CD4-positive, alpha-beta memory T cell (primary cell): ENCODE results near the gene CRKL. TPM values are rescaled to one million over a fixed set of nuclear protein-coding genes. Genes with fewer than 3 reads are reported as not detected.
"Not testable (repeated sequence)": the region's sequence is repeated elsewhere in the genome, so short reads cannot be mapped to it uniquely, and the experiment has no call there.

ENCODE experiments used
- CTCF ChIA-PET: fragments of 350-600 bp; sonication (Branson Sonifier 250); formaldehyde crosslinking; loops from one replicate; lab custom pipeline; 2021; ENCODE audit warnings: inconsistent platforms; ENCODE audit not compliant: partially characterized antibody; lab: Charles Lee
- POLR2A ChIA-PET: fragments of 350-600 bp; sonication (Branson Sonifier 250); formaldehyde crosslinking; loops from one replicate; lab custom pipeline; 2021; ENCODE audit not compliant: partially characterized antibody; lab: Charles Lee
- DNase-seq, 5 donors: peaks; one replicate each; pipeline versions ENCODE4 v3.0.0 to v3.0.0-alpha.2; 2020 to 2022; ENCODE audit warnings: mixed read lengths in 1 of 5
- H3K27ac ChIP-seq: one replicate; pipeline ENCODE4 v1.7.0; 2013; ENCODE audit warnings: low read depth, low read length
- H3K27me3 ChIP-seq: 2 replicates; pipeline ENCODE4 v1.7.0; 2013; ENCODE audit warnings: mild to moderate bottlenecking, low read length, moderate library complexity; ENCODE audit not compliant: insufficient read depth
- H3K36me3 ChIP-seq: 2 replicates; pipeline ENCODE4 v1.7.0; 2013; ENCODE audit warnings: mild to moderate bottlenecking, low read length, moderate library complexity; ENCODE audit not compliant: insufficient read depth
- H3K4me1 ChIP-seq: 2 replicates; pipeline ENCODE4 v1.7.0; 2013; ENCODE audit warnings: mild to moderate bottlenecking, low read length, moderate library complexity; ENCODE audit not compliant: insufficient read depth
- H3K4me3 ChIP-seq, 2 donors: one replicate each; pipeline ENCODE4 v1.7.0; 2013; ENCODE audit warnings: low read length in 2 of 2, mild to moderate bottlenecking in 1 of 2
- H3K9me3 ChIP-seq, 2 donors: one replicate each; pipeline ENCODE4 v1.7.0; 2013; ENCODE audit warnings: low read length in 2 of 2, control low read depth in 1 of 2; ENCODE audit not compliant: control insufficient read depth in 1 of 2
- H3K27ac Mint-ChIP-seq, 7 donors: one replicate each; pipeline ENCODE4 v1.8.0; 2020 to 2021; ENCODE audit warnings: mixed read lengths in 7 of 7, mild to moderate bottlenecking in 6 of 7, inconsistent platforms in 3 of 7, moderate library complexity in 3 of 7
- H3K27me3 Mint-ChIP-seq, 2 donors: one replicate each; pipeline ENCODE4 v1.8.0; 2020 to 2021; ENCODE audit warnings: mixed read lengths in 2 of 2
- H3K36me3 Mint-ChIP-seq, 2 donors: one replicate each; pipeline ENCODE4 v1.8.0; 2020 to 2021; ENCODE audit warnings: mixed read lengths in 2 of 2, inconsistent platforms in 1 of 2, mild to moderate bottlenecking in 1 of 2
- H3K4me1 Mint-ChIP-seq, 4 donors: one replicate each; pipeline ENCODE4 v1.8.0; 2020 to 2021; ENCODE audit warnings: mixed read lengths in 4 of 4, mild to moderate bottlenecking in 1 of 4
- H3K4me3 Mint-ChIP-seq, 8 donors: one replicate each; pipeline ENCODE4 v1.8.0; 2020 to 2021; ENCODE audit warnings: mixed read lengths in 8 of 8, mild to moderate bottlenecking in 7 of 8, moderate library complexity in 6 of 8, inconsistent platforms in 3 of 8
- H3K9me3 Mint-ChIP-seq, 8 donors: one replicate each; pipeline ENCODE4 v1.8.0; 2020 to 2021; ENCODE audit warnings: mixed read lengths in 8 of 8, mild to moderate bottlenecking in 5 of 8, inconsistent platforms in 3 of 8, moderate library complexity in 1 of 8
- intact Hi-C: fragments of 100-400 bp; cut with micrococcal nuclease; formaldehyde crosslinking; loops from one replicate; pipeline ENCODE4 v1.15.1; 2023
- polyA plus RNA-seq, 2 donors: library from polyadenylated mRNA; unstranded; fragments of 300-500 nt; fragmentation: Illumina TruSeq; gene quantifications; one replicate each; pipeline ENCODE4 v1.2.3, GENCODE V29; 2021
- total RNA-seq, 2 experiments: library from RNA; stranded (reverse); gene quantifications; one replicate each; pipeline ENCODE4 v1.2.3, GENCODE V29; 2021

CRKL gene
- total and polyA plus RNA-seq, 4 experiments from 2014 or later = 39.9 to 86.5 (median 68.2) TPM

DNA sequence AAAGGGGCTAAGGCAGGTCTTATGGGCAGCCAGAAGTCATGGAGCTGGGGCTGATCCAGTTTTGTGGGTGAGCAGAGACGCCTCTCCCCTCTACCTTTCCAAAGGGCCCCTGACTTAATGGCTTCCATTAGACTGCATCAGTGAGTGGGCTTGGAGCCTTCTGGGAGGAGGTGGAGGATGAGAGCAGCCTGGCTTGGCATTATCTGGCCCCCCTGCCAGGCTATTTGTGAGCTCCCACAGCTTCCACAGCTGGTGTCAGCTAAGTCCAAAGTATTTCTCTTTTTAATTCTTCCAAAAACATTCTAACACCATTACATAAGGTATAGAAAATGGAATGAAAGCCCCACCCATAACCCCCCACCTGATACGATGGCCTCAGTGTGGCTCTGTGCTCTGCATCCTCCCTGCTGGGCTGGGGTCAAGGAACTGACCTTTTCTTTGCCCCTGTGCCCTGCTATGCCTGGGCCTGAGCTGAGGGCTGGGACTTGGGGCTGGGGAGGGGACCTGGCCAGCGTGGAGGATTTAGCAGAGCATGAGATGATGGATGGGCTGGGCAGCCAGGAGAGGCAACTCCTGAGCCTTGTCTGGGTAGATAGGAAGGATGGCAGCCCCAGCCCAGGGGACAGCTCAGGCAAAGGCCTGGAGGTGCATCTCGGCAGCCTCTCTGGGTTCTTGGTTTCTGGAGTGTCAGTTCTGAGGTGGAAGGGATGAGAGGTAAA lies 53.9 kb downstream of the CRKL start:
- intact Hi-C loops = no loop called here
- Histone ChIP-seq H3K4me3 (no peak overlapping the region), H3K9me3 (no peaks in the 10 kb centered on the region), H3K27me3 (no peaks in the 10 kb centered on the region), H3K36me3 (no peaks in the 10 kb centered on the region), H3K4me1 (no peaks in the 10 kb centered on the region), H3K27ac (no peak overlapping the region)
- peak overlapping the region in 4 of 7 donors; percentile 13 to 66 (median 32) for H3K27ac Mint-ChIP-seq
- no peak overlapping the region for H3K4me3 Mint-ChIP-seq
- ChIA-PET POLR2A (interaction anchor here (1.5 kb wide), 1 partner anchor 11 kb away, joined by 4 read pairs; the partner anchor contains the start of gene LZTR1), CTCF (interaction anchor here (1.8 kb wide), 1 partner anchor 10 kb away, joined by 6 read pairs; no protein-coding TSS in a partner anchor)
- no peaks in the 10 kb centered on the region for H3K36me3 Mint-ChIP-seq
- H3K4me1 Mint-ChIP-seq = peaks cover 0 to 5% (median 0%) of the 10 kb centered on the region in 4 donors
- no peaks in the 10 kb centered on the region for H3K27me3 Mint-ChIP-seq
- no peaks in the 10 kb centered on the region for H3K9me3 Mint-ChIP-seq
- DNase-seq = no peak

DNA sequence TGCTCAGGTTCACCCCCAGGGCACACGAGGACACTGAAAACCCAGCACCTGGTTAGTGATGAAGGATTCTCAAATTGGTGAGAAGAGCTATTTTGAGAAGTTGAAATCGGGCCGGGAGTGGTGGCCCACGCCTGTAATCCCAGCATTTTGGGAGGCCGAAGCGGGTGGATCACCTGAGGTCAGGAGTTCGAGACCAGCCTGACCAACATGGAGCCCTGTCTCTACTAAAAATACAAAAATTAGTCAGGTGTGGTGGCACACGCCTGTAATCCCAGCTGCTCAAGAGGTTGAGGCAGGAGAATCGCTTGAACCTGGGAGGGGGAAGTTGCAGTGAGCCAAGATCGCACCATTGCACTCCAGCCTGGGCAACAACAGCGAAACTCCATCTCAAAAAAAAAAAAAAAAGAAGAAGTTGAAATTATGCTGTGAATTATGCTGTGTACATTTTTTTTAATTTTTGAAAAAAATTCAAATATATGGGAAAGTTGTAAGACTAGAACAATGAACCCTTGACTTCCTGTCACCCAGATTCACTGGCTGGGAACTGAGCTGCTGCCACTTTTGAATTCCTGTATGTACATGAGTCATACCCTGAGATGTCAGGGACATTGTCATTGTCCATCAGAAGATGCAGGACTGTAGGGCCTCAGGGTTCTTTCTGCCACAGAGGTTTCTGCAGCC lies 54.9 kb downstream of the CRKL start:
- H3K4me3 ChIP-seq, H3K27ac ChIP-seq, H3K27me3 Mint-ChIP-seq, H3K4me1 Mint-ChIP-seq, H3K4me3 Mint-ChIP-seq, H3K4me1 ChIP-seq, H3K36me3 ChIP-seq, H3K27me3 ChIP-seq, intact Hi-C loops, H3K27ac Mint-ChIP-seq, H3K36me3 Mint-ChIP-seq, H3K9me3 ChIP-seq, DNase-seq, H3K9me3 Mint-ChIP-seq: not testable (repeated sequence)
- ChIA-PET POLR2A (interaction anchor here (1.5 kb wide), 1 partner anchor 10 kb away, joined by 4 read pairs; the partner anchor contains the start of gene LZTR1), CTCF (interaction anchor here (0.7 to 1.8 kb wide), 2 partner anchors 11 to 13 kb away, joined by 3 to 6 read pairs; no protein-coding TSS in a partner anchor)

- DNase-seq = no peak
- CTCF ChIA-PET = interaction anchor here (0.7 to 1.8 kb wide), 2 partner anchors 12 to 14 kb away, joined by 3 to 6 read pairs; no protein-coding TSS in a partner anchor
- Mint-ChIP-seq H3K27ac (no peak overlapping the region), H3K27me3 (no peaks in the 10 kb centered on the region), H3K36me3 (no peaks in the 10 kb centered on the region), H3K4me3 (no peak overlapping the region), H3K9me3 (peaks cover 0 to 4% (median 0%) of the 10 kb centered on the region in 8 donors), H3K4me1 (peaks cover 0 to 5% (median 0%) of the 10 kb centered on the region in 4 donors)
- H3K27me3 ChIP-seq = no peaks in the 10 kb centered on the region
- no peak overlapping the region for H3K4me3 ChIP-seq
- H3K36me3 ChIP-seq = no peaks in the 10 kb centered on the region
- no peak overlapping the region for H3K27ac ChIP-seq
- intact Hi-C loops = no loop called here
- H3K9me3 ChIP-seq = no peaks in the 10 kb centered on the region
- H3K4me1 ChIP-seq = no peaks in the 10 kb centered on the region
- POLR2A ChIA-PET = no interaction called here
These were observed 55.8 kb downstream of the CRKL start for GRCh38 chr22:20972933-20973577.

GRCh38 chr22:20973634-20974286 lies 56.6 kb downstream of the CRKL start:
- H3K27me3 Mint-ChIP-seq = no peaks in the 10 kb centered on the region
- Histone ChIP-seq H3K9me3 (peaks cover 0 to 6% of the 10 kb centered on the region in 2 donors), H3K4me3 (no peak overlapping the region), H3K27me3 (no peaks in the 10 kb centered on the region), H3K4me1 (no peaks in the 10 kb centered on the region), H3K36me3 (no peaks in the 10 kb centered on the region), H3K27ac (no peak overlapping the region)
- H3K4me1 Mint-ChIP-seq = peaks cover 0 to 5% (median under 1%) of the 10 kb centered on the region in 4 donors
- intact Hi-C loops = no loop called here
- ChIA-PET POLR2A (interaction anchor here (0.7 to 1.0 kb wide), 2 partner anchors 15 to 55 kb away, joined by 3 to 4 read pairs; no protein-coding TSS in a partner anchor), CTCF (no interaction called here)
- H3K9me3 Mint-ChIP-seq = peaks cover 0 to 7% (median 0%) of the 10 kb centered on the region in 8 donors
- no peaks in the 10 kb centered on the region for H3K36me3 Mint-ChIP-seq
- DNase-seq = no peak
- H3K27ac Mint-ChIP-seq = no peak overlapping the region
- H3K4me3 Mint-ChIP-seq = no peak overlapping the region

DNA sequence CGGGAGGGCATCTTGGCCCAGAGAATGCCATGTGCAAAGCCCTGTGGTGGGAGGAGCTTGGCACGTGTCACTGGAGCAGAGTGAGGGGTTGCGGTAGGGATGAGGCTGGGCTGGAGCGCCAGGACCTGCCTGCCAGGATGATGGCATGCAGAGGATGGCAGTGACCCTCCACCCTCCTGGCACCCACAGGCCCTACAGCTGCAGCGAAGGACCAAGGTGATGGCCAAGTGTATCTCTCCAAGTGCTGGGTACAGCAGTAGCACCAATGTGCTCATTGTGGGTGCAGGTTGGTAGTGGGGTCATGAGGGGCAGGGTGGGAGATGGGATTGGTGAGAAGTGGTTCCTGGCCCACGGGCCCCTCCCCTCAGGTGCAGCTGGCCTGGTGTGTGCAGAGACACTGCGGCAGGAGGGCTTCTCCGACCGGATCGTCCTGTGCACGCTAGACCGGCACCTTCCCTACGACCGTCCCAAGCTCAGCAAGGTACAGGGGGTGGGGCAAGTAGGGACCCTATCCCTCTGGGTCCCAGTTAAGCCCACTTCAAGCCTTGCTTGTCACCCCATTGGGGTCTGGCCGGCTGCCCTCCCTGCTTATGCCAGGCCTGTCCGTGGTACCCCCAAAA lies 57.2 kb downstream of the CRKL start:
- no peaks in the 10 kb centered on the region for H3K27me3 Mint-ChIP-seq
- POLR2A ChIA-PET = interaction anchor here (0.7 to 1.0 kb wide), 2 partner anchors 16 to 56 kb away, joined by 3 to 4 read pairs; no protein-coding TSS in a partner anchor
- intact Hi-C loops = no loop called here

GRCh38 chr22:20975541-20976290 lies 58.5 kb downstream of the CRKL start:
- peak overlapping the region in 1 of 8 donors; percentile 50 for H3K4me3 Mint-ChIP-seq
- H3K27me3 Mint-ChIP-seq = no peaks in the 10 kb centered on the region
- ChIA-PET CTCF (no interaction called here), POLR2A (interaction anchor here (1.4 kb wide), 1 partner anchor 27 kb away, joined by 3 read pairs; the partner anchor contains the start of gene THAP7)
- intact Hi-C loops = no loop called here
- H3K36me3 Mint-ChIP-seq = peaks cover 0 to 1% of the 10 kb centered on the region in 2 donors
- H3K9me3 Mint-ChIP-seq = peaks cover 0 to 7% (median 0%) of the 10 kb centered on the region in 8 donors
- peaks cover 2 to 19% (median 8%) of the 10 kb centered on the region in 4 donors for H3K4me1 Mint-ChIP-seq
- Histone ChIP-seq H3K27me3 (no peaks in the 10 kb centered on the region), H3K4me3 (no peak overlapping the region), H3K27ac (no peak overlapping the region), H3K36me3 (no peaks in the 10 kb centered on the region), H3K9me3 (peaks cover 0 to 6% of the 10 kb centered on the region in 2 donors), H3K4me1 (peaks cover 2% of the 10 kb centered on the region)
- DNase-seq = no peak
- H3K27ac Mint-ChIP-seq = peak overlapping the region in 1 of 7 donors; percentile 64

More for the DNA sequence above, 57.2 kb downstream of the CRKL start:
- no peaks in the 10 kb centered on the region for H3K4me1 ChIP-seq
- no peaks in the 10 kb centered on the region for H3K36me3 ChIP-seq
- no peaks in the 10 kb centered on the region for H3K27me3 ChIP-seq
- H3K9me3 Mint-ChIP-seq = peaks cover 0 to 7% (median 0%) of the 10 kb centered on the region in 8 donors
- no peak overlapping the region for H3K27ac ChIP-seq
- peaks cover 0 to 1% of the 10 kb centered on the region in 2 donors for H3K36me3 Mint-ChIP-seq
- H3K27ac Mint-ChIP-seq = no peak overlapping the region
- H3K4me3 Mint-ChIP-seq = no peak overlapping the region
- H3K4me1 Mint-ChIP-seq = peaks cover 2 to 8% (median 6%) of the 10 kb centered on the region in 4 donors
- H3K4me3 ChIP-seq = no peak overlapping the region
- DNase-seq = no peak
- CTCF ChIA-PET = no interaction called here
- peaks cover 0 to 6% of the 10 kb centered on the region in 2 donors for H3K9me3 ChIP-seq
